ENCODE measurements around the gene KCNK10.
A peak's percentile ranks its signal among the peaks of the same experiment; 100 is the strongest.

Gene KCNK10

GRCh38 chr14:88342980-88343379 is 19.9 kb upstream of the KCNK10 start:
- no peaks in the 10 kb centered on the region for H3K36me3 ChIP-seq (ENCODE audit: control insufficient read depth in 2 of 2, insufficient read depth in 2 of 2, low read length in 2 of 2)
- no peaks in the 10 kb centered on the region for H3K4me1 ChIP-seq (ENCODE audit: control insufficient read depth in 2 of 2, insufficient read depth in 2 of 2, low read length in 2 of 2)
- H3K9ac ChIP-seq (ENCODE audit: low read depth in 1 of 2, low read length in 2 of 2): no peak overlapping the region
- no peak overlapping the region for H3K4me3 ChIP-seq (ENCODE audit: low read length in 2 of 2)
- no peak overlapping the region for H3K27ac ChIP-seq (ENCODE audit: low read depth in 2 of 2, low read length in 2 of 2)
- no peaks in the 10 kb centered on the region for H3K27me3 ChIP-seq (ENCODE audit: control insufficient read depth in 2 of 2, insufficient read depth in 2 of 2, low read length in 2 of 2)
- no peaks in the 10 kb centered on the region for H3K9me3 ChIP-seq (ENCODE audit: control insufficient read depth in 2 of 2, low read length in 2 of 2)

GRCh38 chr14:88340357-88340756 is 17.3 kb upstream of the KCNK10 start:
- Histone ChIP-seq H3K36me3 (ENCODE audit: control insufficient read depth in 2 of 2, insufficient read depth in 2 of 2, low read length in 2 of 2) (no peaks in the 10 kb centered on the region), H3K27ac (ENCODE audit: low read depth in 2 of 2, low read length in 2 of 2) (no peak overlapping the region), H3K9me3 (ENCODE audit: control insufficient read depth in 2 of 2, low read length in 2 of 2) (no peaks in the 10 kb centered on the region), H3K4me1 (ENCODE audit: control insufficient read depth in 2 of 2, insufficient read depth in 2 of 2, low read length in 2 of 2) (no peaks in the 10 kb centered on the region), H3K4me3 (ENCODE audit: low read length in 2 of 2) (no peak overlapping the region), H3K9ac (ENCODE audit: low read depth in 1 of 2, low read length in 2 of 2) (no peak overlapping the region), H3K27me3 (ENCODE audit: control insufficient read depth in 2 of 2, insufficient read depth in 2 of 2, low read length in 2 of 2) (no peaks in the 10 kb centered on the region)

GRCh38 chr14:88333036-88333435 is 10.0 kb upstream of the KCNK10 start:
- Histone ChIP-seq H3K9ac (ENCODE audit: low read depth in 1 of 2, low read length in 2 of 2) (no peak overlapping the region), H3K4me1 (ENCODE audit: control insufficient read depth in 2 of 2, insufficient read depth in 2 of 2, low read length in 2 of 2) (no peaks in the 10 kb centered on the region), H3K4me3 (ENCODE audit: low read length in 2 of 2) (no peak overlapping the region), H3K36me3 (ENCODE audit: control insufficient read depth in 2 of 2, insufficient read depth in 2 of 2, low read length in 2 of 2) (no peaks in the 10 kb centered on the region), H3K9me3 (ENCODE audit: control insufficient read depth in 2 of 2, low read length in 2 of 2) (no peaks in the 10 kb centered on the region), H3K27me3 (ENCODE audit: control insufficient read depth in 2 of 2, insufficient read depth in 2 of 2, low read length in 2 of 2) (no peaks in the 10 kb centered on the region), H3K27ac (ENCODE audit: low read depth in 2 of 2, low read length in 2 of 2) (no peak overlapping the region)

GRCh38 chr14:88327497-88327896 is 4.4 kb upstream of the KCNK10 start:
- no peaks in the 10 kb centered on the region for H3K9me3 ChIP-seq (ENCODE audit: control insufficient read depth in 2 of 2, low read length in 2 of 2)
- H3K27ac ChIP-seq (ENCODE audit: low read depth in 2 of 2, low read length in 2 of 2): no peak overlapping the region
- no peak overlapping the region for H3K9ac ChIP-seq (ENCODE audit: low read depth in 1 of 2, low read length in 2 of 2)
- peaks cover 34 to 42% of the 10 kb centered on the region in 2 donors for H3K27me3 ChIP-seq (ENCODE audit: control insufficient read depth in 2 of 2, insufficient read depth in 2 of 2, low read length in 2 of 2)
- H3K4me1 ChIP-seq (ENCODE audit: control insufficient read depth in 2 of 2, insufficient read depth in 2 of 2, low read length in 2 of 2): peaks cover 0 to 1% of the 10 kb centered on the region in 2 donors
- no peak overlapping the region for H3K4me3 ChIP-seq (ENCODE audit: low read length in 2 of 2)
- no peaks in the 10 kb centered on the region for H3K36me3 ChIP-seq (ENCODE audit: control insufficient read depth in 2 of 2, insufficient read depth in 2 of 2, low read length in 2 of 2)

- no peaks in the 10 kb centered on the region for H3K9me3 ChIP-seq (ENCODE audit: control insufficient read depth in 2 of 2, low read length in 2 of 2)
- no peak overlapping the region for H3K27ac ChIP-seq (ENCODE audit: low read depth in 2 of 2, low read length in 2 of 2)
- no peak overlapping the region for H3K9ac ChIP-seq (ENCODE audit: low read depth in 1 of 2, low read length in 2 of 2)
- peaks cover 41 to 52% of the 10 kb centered on the region in 2 donors for H3K27me3 ChIP-seq (ENCODE audit: control insufficient read depth in 2 of 2, insufficient read depth in 2 of 2, low read length in 2 of 2)
- no peaks in the 10 kb centered on the region for H3K36me3 ChIP-seq (ENCODE audit: control insufficient read depth in 2 of 2, insufficient read depth in 2 of 2, low read length in 2 of 2)
- peaks cover 0 to 3% of the 10 kb centered on the region in 2 donors for H3K4me1 ChIP-seq (ENCODE audit: control insufficient read depth in 2 of 2, insufficient read depth in 2 of 2, low read length in 2 of 2)
- no peak overlapping the region for H3K4me3 ChIP-seq (ENCODE audit: low read length in 2 of 2)
Observed at GRCh38 chr14:88326352-88327103, 3.5 kb upstream of the KCNK10 start.

GRCh38 chr14:88325883-88326282 is 2.8 kb upstream of the KCNK10 start:
- H3K9ac ChIP-seq (ENCODE audit: low read depth in 1 of 2, low read length in 2 of 2): no peak overlapping the region
- H3K4me1 ChIP-seq (ENCODE audit: control insufficient read depth in 2 of 2, insufficient read depth in 2 of 2, low read length in 2 of 2): peaks cover 0 to 3% of the 10 kb centered on the region in 2 donors
- H3K27me3 ChIP-seq (ENCODE audit: control insufficient read depth in 2 of 2, insufficient read depth in 2 of 2, low read length in 2 of 2): peaks cover 47 to 57% of the 10 kb centered on the region in 2 donors
- H3K9me3 ChIP-seq (ENCODE audit: control insufficient read depth in 2 of 2, low read length in 2 of 2): no peaks in the 10 kb centered on the region
- no peak overlapping the region for H3K27ac ChIP-seq (ENCODE audit: low read depth in 2 of 2, low read length in 2 of 2)
- no peak overlapping the region for H3K4me3 ChIP-seq (ENCODE audit: low read length in 2 of 2)
- H3K36me3 ChIP-seq (ENCODE audit: control insufficient read depth in 2 of 2, insufficient read depth in 2 of 2, low read length in 2 of 2): no peaks in the 10 kb centered on the region

GRCh38 chr14:88324930-88325329 is 1.9 kb upstream of the KCNK10 start:
- H3K27ac ChIP-seq (ENCODE audit: low read depth in 2 of 2, low read length in 2 of 2): no peak overlapping the region
- no peaks in the 10 kb centered on the region for H3K9me3 ChIP-seq (ENCODE audit: control insufficient read depth in 2 of 2, low read length in 2 of 2)
- H3K4me3 ChIP-seq (ENCODE audit: low read length in 2 of 2): no peak overlapping the region
- peaks cover 53 to 63% of the 10 kb centered on the region in 2 donors for H3K27me3 ChIP-seq (ENCODE audit: control insufficient read depth in 2 of 2, insufficient read depth in 2 of 2, low read length in 2 of 2)
- H3K36me3 ChIP-seq (ENCODE audit: control insufficient read depth in 2 of 2, insufficient read depth in 2 of 2, low read length in 2 of 2): no peaks in the 10 kb centered on the region
- no peak overlapping the region for H3K9ac ChIP-seq (ENCODE audit: low read depth in 1 of 2, low read length in 2 of 2)
- H3K4me1 ChIP-seq (ENCODE audit: control insufficient read depth in 2 of 2, insufficient read depth in 2 of 2, low read length in 2 of 2): peaks cover 0 to 3% of the 10 kb centered on the region in 2 donors

- H3K27me3 ChIP-seq (ENCODE audit: control insufficient read depth in 2 of 2, insufficient read depth in 2 of 2, low read length in 2 of 2): peaks cover 58 to 63% of the 10 kb centered on the region in 2 donors
- no peaks in the 10 kb centered on the region for H3K36me3 ChIP-seq (ENCODE audit: control insufficient read depth in 2 of 2, insufficient read depth in 2 of 2, low read length in 2 of 2)
- no peaks in the 10 kb centered on the region for H3K9me3 ChIP-seq (ENCODE audit: control insufficient read depth in 2 of 2, low read length in 2 of 2)
- H3K9ac ChIP-seq (ENCODE audit: low read depth in 1 of 2, low read length in 2 of 2): no peak overlapping the region
- no peak overlapping the region for H3K4me3 ChIP-seq (ENCODE audit: low read length in 2 of 2)
- peaks cover 0 to 3% of the 10 kb centered on the region in 2 donors for H3K4me1 ChIP-seq (ENCODE audit: control insufficient read depth in 2 of 2, insufficient read depth in 2 of 2, low read length in 2 of 2)
- H3K27ac ChIP-seq (ENCODE audit: low read depth in 2 of 2, low read length in 2 of 2): no peak overlapping the region
Observed at GRCh38 chr14:88324491-88324890, 1.4 kb upstream of the KCNK10 start.

- Histone ChIP-seq H3K9ac (ENCODE audit: low read depth in 1 of 2, low read length in 2 of 2) (no peak overlapping the region), H3K27me3 (ENCODE audit: control insufficient read depth in 2 of 2, insufficient read depth in 2 of 2, low read length in 2 of 2) (peaks cover 59 to 66% of the 10 kb centered on the region in 2 donors), H3K27ac (ENCODE audit: low read depth in 2 of 2, low read length in 2 of 2) (no peak overlapping the region), H3K4me1 (ENCODE audit: control insufficient read depth in 2 of 2, insufficient read depth in 2 of 2, low read length in 2 of 2) (peaks cover 0 to 3% of the 10 kb centered on the region in 2 donors), H3K36me3 (ENCODE audit: control insufficient read depth in 2 of 2, insufficient read depth in 2 of 2, low read length in 2 of 2) (no peaks in the 10 kb centered on the region), H3K9me3 (ENCODE audit: control insufficient read depth in 2 of 2, low read length in 2 of 2) (no peaks in the 10 kb centered on the region), H3K4me3 (ENCODE audit: low read length in 2 of 2) (peak overlapping the region in 1 of 2 donors; percentile 27)
Observed at GRCh38 chr14:88323523-88324199, 592 bp upstream of the KCNK10 start.

- Histone ChIP-seq H3K27ac (ENCODE audit: low read depth in 2 of 2, low read length in 2 of 2) (no peak overlapping the region), H3K4me3 (ENCODE audit: low read length in 2 of 2) (no peak overlapping the region), H3K36me3 (ENCODE audit: control insufficient read depth in 2 of 2, insufficient read depth in 2 of 2, low read length in 2 of 2) (no peaks in the 10 kb centered on the region), H3K9ac (ENCODE audit: low read depth in 1 of 2, low read length in 2 of 2) (no peak overlapping the region), H3K9me3 (ENCODE audit: control insufficient read depth in 2 of 2, low read length in 2 of 2) (no peaks in the 10 kb centered on the region), H3K4me1 (ENCODE audit: control insufficient read depth in 2 of 2, insufficient read depth in 2 of 2, low read length in 2 of 2) (peaks cover 0 to 3% of the 10 kb centered on the region in 2 donors), H3K27me3 (ENCODE audit: control insufficient read depth in 2 of 2, insufficient read depth in 2 of 2, low read length in 2 of 2) (peaks cover 59 to 76% of the 10 kb centered on the region in 2 donors)
Observed at GRCh38 chr14:88322504-88323085, 474 bp downstream of the KCNK10 start.

All from mucosa of rectum (tissue), 2 donors.